GM11168 (cell line): ENCODE results near the gene UFSP1.
"Not testable (repeated sequence)": the region's sequence is repeated elsewhere in the genome, so short reads cannot be mapped to it uniquely, and the experiment has no call there.

Experiments used
- in situ Hi-C: fragments of 300-500 bp; cut with MboI; formaldehyde crosslinking; loops from one replicate; pipeline ENCODE4 v1.12.0; 2022; ENCODE audit warnings: low sequenced_read_pairs; ENCODE audit not compliant: unreplicated experiment

UFSP1 gene

DNA sequence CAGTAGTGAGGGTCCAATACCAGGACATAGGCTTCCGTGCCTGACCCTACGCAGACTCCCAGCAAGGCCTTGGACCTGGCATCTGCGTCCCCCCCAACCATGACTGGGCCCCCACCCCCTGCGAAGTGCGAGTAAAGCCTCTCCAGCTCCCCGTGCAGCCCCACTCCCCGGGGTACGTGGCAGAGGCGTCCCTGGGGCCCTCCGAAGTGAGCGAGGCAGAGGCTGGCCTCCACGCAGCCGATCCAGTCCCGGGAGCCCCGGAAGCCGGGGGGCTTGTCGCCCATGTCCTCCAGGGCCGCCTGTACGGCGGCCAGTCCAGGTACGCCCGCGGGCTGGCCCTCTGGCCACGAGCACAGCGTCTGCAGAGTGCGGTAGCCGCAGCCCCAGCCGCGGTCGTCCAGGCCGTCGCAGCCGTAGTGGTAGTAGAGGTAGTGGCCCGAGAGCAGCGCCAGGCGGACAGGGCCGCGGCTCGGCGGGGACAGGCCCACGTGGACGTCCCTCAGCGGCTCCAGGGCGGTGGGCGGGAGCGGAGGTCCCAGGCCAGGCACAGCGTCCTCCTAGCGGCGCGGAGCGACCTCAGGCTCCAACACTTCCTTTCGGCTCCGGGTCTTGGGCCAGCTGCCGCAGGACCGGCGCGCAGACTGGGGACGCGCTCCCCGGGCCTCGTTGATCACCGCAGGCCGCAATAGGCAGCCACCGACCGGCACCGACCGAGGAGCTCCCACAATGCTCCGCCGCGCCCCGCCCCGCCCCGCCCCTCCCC lies at the start of gene UFSP1:
Gene UFSP1 (minus strand): TSS at position 728 of the 763 bp plus-strand sequence. CDS start 444 bp downstream, at position 284.
- in situ Hi-C loops: no loop called here

DNA sequence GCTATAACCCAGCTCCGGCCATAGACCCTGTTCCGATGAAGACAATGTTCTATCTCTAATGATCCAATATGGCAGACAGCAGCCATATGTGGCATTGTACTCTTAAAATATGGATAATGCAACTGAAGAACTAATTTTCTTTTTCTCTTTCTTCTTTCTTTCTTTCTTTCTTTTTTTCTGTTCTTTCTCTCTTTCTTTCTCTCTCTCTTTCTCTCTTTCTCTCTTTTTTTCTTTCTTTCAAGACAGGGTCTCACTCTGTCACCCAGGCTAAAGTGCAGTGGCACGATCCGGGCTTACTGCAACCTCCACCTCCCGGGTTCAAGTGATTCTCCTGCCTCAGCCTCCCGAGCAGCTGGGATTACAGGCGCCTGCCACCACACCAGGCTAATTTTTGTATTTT lies 46.7 kb upstream of the UFSP1 start:
- in situ Hi-C loops: not testable (repeated sequence)

DNA sequence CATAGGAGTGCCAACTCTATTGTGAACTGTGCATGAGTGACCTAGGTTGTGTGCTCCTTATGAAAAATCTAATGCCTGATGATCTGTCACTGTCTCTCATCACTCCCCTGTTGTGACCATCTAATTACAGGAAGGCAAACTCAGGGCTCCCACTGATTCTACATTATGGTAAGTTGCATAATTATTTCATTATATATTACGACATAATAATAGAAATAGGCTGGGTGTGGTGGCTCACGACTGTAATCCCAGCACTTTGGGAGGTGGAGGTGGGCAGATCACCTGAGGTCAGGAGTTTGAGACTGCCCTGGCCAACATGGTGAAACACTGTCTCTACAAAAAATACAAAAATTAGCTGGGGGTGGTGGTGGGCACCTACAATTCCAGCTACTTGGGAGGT lies 45.9 kb upstream of the UFSP1 start:
- in situ Hi-C loops: not testable (repeated sequence)

DNA sequence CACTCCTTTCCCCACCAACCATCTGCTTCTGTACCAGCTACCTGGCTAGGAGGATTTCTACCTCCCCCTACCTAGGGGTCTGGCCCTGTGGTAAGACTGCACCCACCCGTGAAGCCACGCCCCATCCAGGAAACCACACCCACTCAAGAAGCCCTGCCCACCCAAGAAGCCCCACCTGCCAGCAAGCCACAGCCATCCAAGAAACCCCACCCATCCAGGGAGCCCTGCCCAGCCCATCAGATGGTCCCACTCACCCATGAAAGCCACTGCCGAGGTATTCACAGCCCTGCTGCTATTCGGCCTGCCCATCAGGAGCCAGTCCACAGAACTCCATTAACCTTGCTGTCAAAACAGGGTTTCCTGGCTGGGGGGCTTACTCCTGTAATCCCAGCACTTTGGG lies 44.2 kb upstream of the UFSP1 start:
- in situ Hi-C loops: no loop called here

DNA sequence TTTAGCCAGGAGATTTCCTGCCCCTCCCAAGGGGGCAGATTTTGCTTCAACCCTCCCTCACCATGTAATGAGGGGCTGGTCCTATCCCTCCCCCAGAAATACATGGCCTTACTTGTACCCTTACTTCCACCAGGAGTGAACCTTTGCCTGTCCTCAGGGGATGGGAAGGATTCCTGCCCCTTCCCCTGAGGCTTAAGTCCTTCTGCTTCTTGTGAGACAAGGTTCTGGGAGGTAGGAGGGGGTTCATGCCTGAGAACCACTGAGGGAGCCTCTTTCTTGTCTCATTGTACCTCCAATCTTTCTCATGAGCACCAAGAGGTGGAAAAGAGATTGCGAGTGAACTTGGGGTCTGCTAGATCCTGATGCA lies 40.3 kb upstream of the UFSP1 start:
- in situ Hi-C loops: no loop called here

DNA sequence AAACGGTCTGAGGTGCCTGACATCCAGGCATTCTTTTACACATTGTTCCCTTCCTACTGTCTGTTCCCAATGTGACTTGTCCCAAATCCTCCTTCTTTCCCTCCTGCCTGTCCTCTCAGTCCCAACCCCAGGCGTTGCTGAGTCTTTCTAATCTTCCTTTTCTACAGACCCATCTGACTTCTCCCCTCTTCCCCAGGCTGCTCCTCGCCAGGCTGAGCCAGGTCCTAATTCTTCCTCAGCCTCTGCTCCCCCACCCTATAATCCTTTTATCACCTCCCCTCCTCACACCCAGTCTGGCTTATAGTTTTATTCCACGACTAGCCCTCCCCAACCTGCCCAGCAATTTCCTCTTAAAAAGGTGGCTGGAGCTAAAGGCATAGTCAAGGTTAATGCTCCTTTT lies 34.1 kb upstream of the UFSP1 start:
- in situ Hi-C loops: not testable (repeated sequence)

DNA sequence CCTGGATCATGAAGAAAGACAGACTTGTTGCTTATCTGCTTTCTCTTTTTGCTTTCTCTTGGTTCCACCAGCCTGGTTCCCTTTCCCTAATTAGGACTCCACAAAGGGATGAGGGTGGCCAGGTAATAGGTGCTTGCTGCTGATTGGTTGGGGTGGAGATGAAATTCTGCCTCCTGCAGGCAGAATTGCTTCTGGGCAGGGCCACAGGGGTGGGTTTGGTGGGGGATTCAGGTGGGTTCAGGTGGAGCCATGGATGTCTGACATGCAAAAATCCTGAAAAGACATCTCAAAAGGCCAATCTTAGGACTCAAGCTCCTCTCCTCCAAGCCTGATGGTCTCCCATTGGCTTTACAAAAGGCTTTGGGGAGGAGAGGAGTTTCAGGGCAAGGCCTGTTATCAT lies 31.5 kb upstream of the UFSP1 start:
- in situ Hi-C loops: no loop called here

DNA sequence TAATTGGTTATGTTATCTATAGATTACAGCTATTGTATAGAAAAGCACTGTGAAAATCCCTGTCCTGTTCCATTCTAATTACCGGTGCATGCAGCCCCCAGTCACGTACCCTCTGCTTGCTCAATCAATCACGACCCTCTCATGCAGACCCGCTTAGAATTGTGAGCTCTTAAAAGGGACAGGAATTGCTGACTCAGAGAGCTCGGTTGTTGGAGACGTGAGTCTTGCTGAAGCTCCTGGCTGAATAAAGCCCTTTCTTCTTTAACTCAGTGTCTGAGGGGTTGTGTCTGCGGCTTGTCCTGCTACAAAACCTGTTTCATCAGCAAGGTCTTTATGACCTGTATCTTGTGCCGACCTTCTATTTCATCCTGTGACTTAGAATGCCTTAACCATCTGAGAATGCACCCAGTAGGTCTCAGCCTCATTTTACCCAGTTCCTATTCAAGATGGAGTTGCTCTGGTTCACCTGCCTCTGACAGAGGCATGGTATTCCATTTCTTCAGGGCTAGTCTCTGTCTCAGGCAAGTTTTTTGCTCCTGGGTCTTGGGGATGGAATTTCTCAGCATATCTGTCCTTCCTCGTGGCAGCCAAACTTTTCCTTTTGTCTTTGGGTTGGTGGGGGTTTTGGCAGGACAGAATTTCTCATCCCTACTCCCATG lies 30.4 kb upstream of the UFSP1 start:
- in situ Hi-C loops: not testable (repeated sequence)

DNA sequence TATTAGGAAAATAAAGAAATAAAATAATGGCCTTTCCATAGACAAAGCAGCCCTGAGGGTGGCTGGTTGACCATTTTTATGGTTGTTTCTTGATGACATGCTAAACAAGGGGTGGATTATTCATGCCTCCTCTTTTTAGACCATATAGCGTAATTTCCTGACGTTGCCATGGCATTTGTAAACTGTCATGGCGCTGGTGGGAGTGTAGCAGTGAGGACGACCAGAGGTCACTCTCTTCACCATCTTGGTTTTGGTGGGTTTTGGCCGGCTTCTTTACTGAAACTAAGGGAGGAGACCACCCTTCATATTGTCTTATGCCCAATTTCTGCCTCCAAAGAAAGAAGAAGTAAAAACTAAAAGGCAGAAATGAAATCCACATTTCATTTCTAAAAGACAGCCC lies 29.8 kb upstream of the UFSP1 start:
- in situ Hi-C loops: not testable (repeated sequence)

DNA sequence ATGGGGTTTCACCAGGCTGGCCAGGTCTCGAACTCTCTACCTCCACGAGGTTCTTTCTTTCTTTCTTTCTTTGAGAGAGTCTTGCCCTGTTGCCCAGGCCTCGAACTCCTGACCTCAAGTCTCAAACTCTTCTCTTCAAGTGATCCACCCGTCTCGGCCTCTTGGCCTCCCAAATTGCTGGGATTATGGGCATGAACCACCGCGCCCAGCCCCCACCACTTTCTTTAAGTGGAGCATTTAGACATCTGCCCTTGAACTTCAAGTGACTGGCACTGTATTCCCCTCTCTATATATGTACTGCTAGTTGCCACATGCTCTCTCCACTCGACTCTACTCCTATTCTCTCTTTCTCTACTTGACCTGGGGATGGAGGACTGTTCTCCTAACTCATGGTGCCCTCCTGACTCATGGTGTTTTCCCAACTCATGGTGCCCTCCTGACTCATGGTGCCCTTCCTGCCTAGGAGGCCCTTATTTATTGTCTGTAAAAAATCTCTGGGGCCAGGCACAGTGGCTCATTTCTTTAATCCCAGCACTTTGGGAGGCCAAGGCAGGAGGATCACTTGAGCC lies 25.4 kb upstream of the UFSP1 start:
- in situ Hi-C loops: no loop called here

DNA sequence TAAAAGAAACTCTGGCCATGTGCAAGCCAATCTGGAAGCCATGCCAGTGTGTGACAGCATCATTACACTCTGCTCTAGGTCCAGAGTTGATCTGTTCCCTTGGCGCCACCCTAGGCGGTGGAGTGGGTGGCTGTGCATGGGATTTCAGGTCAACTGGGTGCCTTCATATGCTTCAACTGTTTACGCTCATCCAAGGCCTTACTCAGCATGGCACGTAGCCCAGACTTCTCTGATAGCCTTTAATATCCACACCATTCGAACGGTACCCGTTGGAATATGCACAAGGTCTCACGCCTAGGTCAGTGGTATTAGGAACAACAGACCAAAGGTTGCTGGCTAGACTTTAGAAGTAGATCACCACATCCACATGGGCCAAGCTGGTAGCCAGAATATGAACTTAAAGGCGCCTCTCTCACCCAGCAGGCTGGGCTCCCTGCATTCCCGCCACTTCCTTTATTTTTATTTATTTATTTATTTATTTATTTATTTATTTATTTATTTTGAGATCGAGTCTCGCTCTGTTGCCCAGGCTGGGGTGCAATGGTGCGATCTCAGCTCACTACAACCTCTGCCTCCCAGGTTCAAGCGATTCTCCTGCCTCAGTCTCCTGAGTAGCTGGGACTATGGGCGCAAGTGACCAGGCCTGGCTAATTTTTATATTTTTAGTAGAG lies 24.8 kb upstream of the UFSP1 start:
- in situ Hi-C loops: no loop called here

DNA sequence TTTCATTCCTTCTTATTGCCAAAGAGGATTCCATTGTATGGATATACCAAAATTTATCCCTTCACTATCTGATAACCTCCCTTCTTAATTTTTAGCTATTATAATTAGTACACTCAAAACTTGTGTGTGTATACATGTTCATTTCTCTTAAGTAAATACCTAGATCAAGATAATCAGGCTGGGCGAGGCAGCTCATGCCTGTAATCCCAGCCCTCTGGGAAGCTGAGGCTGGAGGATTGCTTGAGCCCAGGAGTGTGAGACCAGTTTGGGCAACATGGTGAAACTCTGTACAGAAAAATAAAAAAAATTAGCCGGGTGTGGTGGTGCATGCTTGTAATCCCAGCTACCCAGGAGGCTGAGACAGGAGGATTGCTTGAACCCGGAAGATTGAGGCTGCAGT lies 22.0 kb upstream of the UFSP1 start:
- in situ Hi-C loops: no loop called here

DNA sequence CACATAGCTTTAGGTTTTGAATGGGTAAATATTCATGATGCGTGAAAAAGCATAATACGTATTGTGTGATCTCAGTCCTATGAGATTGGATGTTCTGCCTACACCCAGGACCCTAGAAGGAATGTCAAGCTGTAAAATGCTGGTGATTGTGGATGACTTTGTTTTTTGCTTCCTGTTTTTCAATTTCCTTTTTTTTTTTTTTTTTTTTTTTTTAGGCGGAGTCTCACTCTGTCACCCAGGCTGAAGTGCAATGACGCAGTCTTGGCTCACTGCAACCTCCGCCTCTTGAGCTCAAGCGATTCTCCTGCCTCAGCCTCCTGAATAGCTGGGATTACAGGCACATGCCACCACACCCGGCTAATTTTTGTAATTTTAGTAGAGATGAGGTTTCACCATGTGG lies 20.9 kb upstream of the UFSP1 start:
- in situ Hi-C loops: not testable (repeated sequence)

DNA sequence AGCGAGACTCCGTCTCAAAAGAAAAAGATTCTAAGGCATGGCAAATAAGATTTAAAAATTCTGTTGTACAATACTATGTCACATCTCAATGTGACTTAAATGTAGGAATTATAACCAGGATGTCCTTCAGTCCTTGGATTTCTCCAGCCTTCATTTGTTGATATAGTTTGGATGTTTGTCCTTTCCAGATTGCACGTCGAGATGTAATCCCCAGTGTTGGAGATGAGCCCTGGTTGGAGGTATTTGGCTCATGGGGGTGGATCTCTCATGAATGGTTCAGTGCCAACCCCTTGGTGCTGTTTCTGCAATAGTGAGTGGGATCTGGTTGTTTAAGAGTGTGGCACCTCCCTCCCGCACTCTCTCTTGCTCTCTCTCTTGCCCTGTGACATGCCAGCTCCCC lies 19.0 kb upstream of the UFSP1 start:
- in situ Hi-C loops: no loop called here

DNA sequence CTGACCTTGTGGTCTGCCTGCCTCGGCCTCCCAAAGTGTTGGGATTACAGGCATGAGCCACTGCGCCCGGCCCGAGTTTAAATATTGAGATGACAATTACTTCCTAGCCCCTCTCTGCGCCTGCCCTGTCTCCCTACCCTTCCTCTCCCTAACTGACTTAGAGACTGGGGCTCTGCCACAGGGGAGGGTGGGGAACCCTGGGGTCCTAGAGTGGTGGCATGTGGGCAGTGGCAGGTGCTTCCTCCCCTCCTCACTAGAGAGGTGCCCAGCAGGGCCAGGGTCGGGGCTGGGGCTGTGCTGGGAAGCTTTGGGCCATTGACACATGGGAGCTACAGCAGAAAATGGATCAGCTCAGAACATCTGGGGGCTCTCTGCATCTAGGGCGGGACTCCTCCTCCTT lies 13.1 kb upstream of the UFSP1 start:
- in situ Hi-C loops: no loop called here

DNA sequence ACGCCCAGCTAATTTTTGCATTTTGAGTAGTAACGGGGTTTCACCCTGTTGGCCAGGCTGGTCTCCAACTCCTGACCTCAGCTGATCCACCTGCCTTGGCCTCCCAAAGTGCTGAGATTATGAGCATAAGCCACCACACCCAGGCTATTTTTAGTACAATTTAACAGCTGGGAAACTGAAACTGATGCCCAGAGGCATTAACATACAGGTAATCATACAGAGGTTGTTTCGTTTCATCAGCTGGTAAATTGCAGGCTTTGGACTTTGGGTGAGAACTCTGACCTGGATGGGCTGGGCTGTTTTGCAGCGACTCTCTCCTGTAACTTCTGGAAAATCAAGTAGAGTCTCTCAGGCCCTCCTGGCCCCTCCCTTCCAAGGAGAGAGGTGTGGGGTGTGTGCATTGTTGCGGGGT lies 12.4 kb upstream of the UFSP1 start:
- in situ Hi-C loops: no loop called here

DNA sequence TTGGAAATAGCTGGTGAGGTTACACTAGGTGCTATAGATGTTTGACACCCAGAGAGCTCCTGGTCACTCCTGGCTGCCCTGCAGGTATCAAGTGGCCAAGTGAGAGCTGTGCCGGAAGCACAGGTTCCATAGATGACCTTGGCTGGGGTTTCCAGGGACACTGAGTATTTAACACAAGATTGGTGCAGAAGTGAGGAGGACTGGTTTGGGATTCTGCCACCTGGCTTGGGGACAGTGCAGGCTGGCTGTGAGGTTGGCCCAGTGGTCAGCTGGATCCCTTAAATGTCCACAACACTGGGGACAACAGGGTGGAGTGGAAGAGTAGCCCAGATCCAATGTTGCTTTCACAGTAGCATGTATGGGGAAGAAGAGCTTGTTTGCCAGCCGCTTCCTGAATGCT lies 11.5 kb upstream of the UFSP1 start:
- in situ Hi-C loops: no loop called here

DNA sequence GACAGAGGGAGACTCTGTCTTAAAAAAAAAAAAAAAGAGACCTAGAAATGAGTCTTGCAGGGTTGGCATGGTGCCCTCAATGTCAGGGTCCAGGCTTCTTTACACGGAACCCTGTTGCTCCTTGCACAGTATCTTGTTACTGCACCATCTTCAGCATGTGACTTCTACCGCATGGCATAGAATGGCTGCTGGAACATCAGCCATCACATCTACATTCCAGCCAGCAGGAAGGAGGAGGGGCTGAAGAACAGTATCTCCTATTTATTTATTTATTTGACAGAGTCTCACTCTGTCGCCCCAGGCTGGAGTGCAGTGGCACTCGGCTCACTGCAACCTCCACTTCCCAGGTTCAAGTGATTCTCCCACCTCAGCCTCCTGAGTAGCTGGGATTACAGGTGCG lies 9.9 kb upstream of the UFSP1 start:
- in situ Hi-C loops: no loop called here

DNA sequence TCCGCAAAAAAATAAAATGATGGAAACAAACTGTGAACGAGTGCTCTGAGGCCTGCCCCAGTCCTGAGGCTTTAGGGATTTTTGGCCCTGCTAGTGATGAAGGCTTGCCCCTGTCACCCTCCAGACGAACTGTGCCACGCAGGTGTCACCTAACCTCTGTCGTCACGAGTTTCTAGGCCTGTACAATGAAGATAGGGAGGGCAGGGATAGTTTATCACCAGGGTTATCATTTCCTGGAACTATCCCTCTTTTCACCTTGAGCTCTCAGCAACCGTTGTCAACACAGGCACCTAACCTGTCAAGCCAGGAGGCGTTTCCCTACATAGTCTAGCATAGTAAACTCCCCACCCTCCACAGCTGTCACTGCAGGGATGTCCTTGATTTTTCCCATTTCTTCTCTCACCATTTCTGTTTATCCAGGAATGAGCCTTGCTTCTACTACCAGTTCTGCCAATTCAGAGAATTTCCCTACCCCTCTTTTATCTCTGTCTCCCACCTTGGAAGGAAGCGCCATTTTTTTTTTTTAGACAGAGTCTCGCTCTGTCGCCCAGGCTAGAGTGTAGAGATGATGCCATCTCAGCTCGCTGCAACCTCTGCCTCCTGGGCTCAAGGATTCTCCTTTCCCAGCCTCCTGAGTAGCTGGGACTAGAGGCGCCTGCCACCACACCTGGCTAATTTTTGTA lies 8.4 kb upstream of the UFSP1 start:
- in situ Hi-C loops: no loop called here

DNA sequence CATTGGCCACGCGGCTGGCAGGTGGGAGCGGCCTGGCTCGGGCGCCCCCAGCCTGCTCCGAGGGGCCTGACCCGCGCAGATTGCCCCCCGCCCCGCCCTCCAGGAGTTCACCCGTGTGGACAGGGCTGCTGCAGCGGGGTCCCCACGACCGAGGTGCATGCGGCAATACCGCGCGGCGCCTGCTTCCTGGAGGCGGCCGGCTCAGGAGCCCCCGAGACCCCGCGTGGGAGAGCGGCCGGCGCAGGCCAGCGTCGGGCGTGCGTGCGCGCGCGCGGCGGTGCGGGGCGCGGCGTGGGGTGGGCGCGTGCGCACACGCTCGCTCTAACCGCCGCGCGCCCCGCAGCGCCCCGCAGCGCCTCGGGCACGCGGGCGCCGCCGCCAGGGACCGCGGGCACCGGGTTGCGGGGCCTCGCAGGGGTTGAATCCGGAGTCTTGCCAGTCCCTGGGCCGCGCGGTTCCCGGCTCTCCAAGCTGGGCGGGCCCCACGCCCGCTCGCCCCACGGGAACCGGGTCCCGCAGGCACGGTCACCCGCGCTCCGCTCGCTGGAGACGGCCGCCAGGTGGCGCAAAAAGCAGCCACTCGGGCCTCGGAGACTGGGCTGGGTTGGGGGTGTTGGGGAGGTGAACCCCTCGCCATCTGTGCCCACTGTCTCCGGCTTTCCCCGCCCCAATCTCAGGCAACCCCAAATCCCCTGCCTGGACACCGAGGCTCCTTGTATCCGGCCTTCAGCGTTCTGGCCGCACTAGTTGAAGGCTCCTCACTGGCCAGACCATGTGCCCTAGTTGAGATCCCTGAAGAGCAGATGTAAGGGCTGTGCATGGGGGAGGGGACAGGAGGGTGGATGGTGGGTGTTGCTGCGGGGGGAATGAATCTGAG lies 7.5 kb upstream of the UFSP1 start:
- in situ Hi-C loops: no loop called here
